ENCODE measurements around the gene THOC7.

DNA sequence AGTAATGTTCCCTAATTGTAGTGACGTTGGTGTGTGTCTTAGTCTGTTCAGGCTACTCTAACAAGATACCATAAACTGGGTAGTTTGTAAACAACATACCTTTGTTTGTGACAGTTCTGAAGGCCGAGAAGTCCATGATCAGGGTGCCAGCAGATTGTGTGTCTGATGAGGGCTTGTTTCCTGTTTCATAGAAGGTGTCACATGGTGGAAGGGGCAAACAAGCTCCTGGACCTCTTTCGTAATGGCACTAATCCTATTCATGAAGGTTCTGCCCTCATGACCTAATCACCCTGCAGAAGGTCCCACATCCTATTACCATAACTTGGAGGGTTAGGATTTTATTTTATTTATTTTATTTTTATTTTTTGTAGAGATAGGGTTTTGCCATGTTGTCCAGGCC is 11.2 kb upstream of the THOC7 start:
- no peak for TF ChIP-seq POLR2A (IDR thresholded peaks at IDR 0.05)
- TF ChIP-seq, protein P1, sequence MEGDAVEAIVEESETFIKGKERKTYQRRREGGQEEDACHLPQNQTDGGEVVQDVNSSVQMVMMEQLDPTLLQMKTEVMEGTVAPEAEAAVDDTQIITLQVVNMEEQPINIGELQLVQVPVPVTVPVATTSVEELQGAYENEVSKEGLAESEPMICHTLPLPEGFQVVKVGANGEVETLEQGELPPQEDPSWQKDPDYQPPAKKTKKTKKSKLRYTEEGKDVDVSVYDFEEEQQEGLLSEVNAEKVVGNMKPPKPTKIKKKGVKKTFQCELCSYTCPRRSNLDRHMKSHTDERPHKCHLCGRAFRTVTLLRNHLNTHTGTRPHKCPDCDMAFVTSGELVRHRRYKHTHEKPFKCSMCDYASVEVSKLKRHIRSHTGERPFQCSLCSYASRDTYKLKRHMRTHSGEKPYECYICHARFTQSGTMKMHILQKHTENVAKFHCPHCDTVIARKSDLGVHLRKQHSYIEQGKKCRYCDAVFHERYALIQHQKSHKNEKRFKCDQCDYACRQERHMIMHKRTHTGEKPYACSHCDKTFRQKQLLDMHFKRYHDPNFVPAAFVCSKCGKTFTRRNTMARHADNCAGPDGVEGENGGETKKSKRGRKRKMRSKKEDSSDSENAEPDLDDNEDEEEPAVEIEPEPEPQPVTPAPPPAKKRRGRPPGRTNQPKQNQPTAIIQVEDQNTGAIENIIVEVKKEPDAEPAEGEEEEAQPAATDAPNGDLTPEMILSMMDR (IDR thresholded peaks at IDR 0.05), result no peak

Measured in lower leg skin (tissue), 3 donors.